GM10266 (cell line): ENCODE measurements around the gene GTSF1L.

Experiments used
- DNase-seq: peaks from one replicate; pipeline ENCODE4 v3.0.0; 2012; ENCODE audit errors: extremely low spot score
- TF ChIP-seq, protein P1 (sequence below): IDR thresholded peaks from 2 replicates; pipeline ENCODE4 v1.5.1; 2012; ENCODE audit warnings: mild to moderate bottlenecking, low read depth; ENCODE audit not compliant: control insufficient read depth, insufficient read depth; ENCODE audit errors: missing control alignments

Gene GTSF1L

DNA sequence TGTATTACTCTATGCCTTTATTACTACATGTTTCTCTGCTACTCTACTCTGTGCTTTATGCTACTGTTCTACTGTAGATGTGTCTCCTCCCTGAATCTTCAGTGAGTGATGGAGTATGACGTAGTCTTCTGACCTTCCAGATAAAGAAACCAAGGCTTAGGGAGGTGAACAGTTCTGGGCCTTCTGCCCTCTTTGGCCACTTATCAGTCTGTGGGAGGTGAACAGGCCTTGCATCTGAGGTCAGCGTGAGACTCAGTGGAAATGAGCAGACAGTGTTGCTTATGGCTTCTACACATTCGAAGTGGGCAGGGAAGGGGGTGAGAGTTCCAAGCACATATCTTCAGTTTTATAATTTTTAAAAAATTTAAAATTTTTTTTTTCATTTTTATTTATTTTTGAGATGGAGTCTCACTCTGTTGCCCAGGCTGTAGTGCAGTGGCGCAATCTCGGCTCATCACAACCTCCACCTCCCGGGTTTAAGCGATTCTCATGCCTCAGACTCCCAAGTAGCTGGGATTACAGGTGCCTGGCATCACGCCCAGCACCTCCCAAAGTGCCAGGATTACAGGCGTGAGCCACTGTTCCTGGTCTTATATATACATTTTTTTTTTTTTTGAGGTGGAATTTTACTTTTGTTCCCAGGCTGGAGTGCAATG lies 35.7 kb downstream of the GTSF1L start:
- TF ChIP-seq, protein P1, sequence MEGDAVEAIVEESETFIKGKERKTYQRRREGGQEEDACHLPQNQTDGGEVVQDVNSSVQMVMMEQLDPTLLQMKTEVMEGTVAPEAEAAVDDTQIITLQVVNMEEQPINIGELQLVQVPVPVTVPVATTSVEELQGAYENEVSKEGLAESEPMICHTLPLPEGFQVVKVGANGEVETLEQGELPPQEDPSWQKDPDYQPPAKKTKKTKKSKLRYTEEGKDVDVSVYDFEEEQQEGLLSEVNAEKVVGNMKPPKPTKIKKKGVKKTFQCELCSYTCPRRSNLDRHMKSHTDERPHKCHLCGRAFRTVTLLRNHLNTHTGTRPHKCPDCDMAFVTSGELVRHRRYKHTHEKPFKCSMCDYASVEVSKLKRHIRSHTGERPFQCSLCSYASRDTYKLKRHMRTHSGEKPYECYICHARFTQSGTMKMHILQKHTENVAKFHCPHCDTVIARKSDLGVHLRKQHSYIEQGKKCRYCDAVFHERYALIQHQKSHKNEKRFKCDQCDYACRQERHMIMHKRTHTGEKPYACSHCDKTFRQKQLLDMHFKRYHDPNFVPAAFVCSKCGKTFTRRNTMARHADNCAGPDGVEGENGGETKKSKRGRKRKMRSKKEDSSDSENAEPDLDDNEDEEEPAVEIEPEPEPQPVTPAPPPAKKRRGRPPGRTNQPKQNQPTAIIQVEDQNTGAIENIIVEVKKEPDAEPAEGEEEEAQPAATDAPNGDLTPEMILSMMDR = no peak
- DNase-seq = no peak

DNA sequence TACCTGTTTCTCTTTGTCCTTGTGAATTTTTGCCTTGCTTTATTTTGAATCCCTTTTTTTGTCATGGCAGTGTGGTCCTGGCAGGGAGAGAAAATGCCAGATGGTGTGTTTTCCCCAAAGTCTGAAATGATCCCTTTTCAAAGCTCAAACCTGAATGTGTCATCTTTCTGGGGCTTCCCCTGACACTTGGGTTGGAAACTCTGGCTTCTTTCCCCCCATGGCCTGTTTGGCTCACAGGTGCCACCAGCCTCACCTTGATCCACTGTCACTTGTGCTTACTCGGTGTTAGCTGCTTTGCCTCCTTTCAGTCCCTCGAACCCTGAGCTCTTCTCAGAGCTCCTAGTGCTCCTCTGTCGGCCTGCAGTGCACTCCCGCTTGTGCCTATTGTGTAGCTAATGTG lies 37.6 kb downstream of the GTSF1L start:
- DNase-seq = no peak
- TF ChIP-seq, protein P1 = no peak

DNA sequence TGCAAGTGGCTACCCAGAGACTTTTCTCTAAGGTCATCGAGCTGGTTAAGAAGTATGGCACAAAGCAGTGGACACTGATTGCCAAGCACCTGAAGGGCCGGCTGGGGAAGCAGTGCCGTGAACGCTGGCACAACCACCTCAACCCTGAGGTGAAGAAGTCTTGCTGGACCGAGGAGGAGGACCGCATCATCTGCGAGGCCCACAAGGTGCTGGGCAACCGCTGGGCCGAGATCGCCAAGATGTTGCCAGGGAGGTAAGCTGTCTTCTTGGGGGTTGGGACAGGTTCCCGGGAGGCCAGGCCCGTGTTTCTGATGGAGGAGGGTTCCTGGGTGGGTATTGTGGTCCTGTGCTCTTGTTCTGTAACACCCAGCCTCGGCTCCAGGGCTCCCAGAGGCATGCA lies 40.0 kb downstream of the GTSF1L start:
- TF ChIP-seq, protein P1 = no peak
- DNase-seq = no peak

DNA sequence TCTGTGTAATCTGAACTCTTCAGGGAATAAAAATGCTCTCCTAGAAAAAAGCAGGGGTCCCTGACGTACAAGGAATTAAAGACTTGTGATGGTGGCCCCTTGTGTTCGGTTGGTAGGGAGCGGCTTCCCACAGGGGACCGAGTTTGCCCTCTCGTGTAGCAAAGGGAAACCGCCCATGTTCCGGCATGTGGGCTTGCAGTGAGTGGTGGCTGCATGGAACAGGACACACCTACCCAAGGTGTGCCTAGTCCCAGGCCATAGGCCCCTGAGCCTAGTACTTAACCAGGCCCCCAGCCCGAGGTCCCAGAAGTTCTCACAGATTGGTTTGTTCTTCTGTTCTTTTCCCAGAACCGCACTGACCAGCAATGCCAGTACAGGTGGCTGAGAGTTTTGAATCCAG lies 44.4 kb downstream of the GTSF1L start:
- TF ChIP-seq, protein P1 = no peak
- DNase-seq = no peak

DNA sequence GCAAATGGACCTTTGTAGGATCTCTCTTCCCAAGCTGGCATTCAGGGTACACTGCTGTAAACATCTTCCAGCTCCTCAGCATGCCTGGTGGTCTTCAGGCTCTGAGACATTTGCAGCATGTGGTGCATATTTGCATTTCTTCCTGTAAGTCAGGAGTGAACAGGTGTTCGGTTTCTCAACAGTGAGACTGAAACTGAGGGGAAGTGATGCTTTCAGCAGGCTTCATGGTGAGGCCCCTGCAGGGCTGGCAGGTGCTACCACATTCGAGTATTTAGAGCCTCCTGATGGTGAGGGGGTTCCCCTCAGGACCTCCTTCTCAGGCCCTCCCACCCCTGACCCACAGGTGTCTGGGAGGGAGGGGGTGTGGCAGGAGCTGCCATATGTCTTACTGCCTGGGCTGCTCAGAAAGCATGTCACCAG lies 44.8 kb downstream of the GTSF1L start:
- TF ChIP-seq, protein P1 = no peak
- DNase-seq = peak; percentile 74

DNA sequence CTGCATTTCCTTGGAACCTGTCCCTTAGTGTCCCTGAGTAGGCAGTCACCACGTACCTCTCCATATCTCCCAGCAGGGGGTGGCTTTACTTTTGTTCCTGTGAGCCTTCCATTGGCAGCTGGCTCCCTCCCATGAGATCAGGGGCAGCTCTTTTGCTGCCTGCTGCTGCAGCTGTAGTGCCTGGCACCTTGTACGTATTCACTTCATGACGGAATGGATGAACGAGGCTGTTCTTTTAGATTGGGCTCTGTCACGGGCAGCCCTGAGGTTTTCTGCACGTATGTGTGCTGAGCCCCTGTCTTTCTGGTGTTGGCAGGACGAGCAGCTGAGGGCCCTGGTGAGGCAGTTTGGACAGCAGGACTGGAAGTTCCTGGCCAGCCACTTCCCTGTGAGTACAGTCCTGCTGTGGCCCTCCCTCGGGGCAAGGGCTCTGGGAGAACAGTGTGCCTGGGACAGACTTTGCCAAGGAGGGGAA lies 45.3 kb downstream of the GTSF1L start:
- DNase-seq = no peak
- TF ChIP-seq, protein P1 = no peak

DNA sequence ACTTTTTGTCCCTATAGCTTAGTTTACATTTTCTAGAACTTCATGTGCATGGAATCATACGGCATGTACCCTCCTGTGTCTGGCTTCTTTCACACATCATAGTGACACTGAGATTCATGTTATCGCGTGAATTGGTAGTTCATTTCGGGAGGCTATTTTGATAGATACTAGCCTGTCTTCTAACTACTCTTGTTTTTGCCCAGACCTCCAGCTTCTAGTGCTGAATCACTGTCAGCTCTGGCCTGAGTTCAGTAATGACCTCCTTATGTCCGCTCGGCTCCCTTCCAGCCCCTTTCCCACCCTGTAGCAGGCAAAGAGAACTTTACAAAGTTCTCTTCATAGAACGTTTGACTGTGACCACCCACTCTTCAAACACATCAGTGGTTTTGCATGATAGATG lies 45.8 kb downstream of the GTSF1L start:
- DNase-seq = no peak
- TF ChIP-seq, protein P1 = no peak
